DOHH2 (cell line): Measurements from ENCODE around the gene ALDH4A1.

Source experiments
- H3F3A ChIP-seq: fragments of 200-600 bp; sonication (generic), shearing (Covaris generic); 2 replicates; pipeline ENCODE4 v1.6.0; 2016; ENCODE audit warnings: antibody characterized with exemption, mild to moderate bottlenecking; ENCODE audit not compliant: control insufficient read depth, insufficient read depth
- H3K27ac ChIP-seq: fragments of 200-600 bp; sonication (generic); 2 replicates; pipeline ENCODE4 v1.5.1; 2014; ENCODE audit warnings: low read depth, mild to moderate bottlenecking, low read length, moderate library complexity
- H3K27me3 ChIP-seq: fragments of 200-600 bp; sonication (generic); 2 replicates; pipeline ENCODE4 v1.6.1; 2014; ENCODE audit warnings: mild to moderate bottlenecking, low read length, mixed read lengths; ENCODE audit not compliant: control insufficient read depth
- H3K36me3 ChIP-seq: fragments of 200-600 bp; sonication (generic); 2 replicates; pipeline ENCODE4 v1.6.1; 2014; ENCODE audit warnings: mild to moderate bottlenecking, low read length, moderate library complexity, mixed read lengths; ENCODE audit not compliant: control insufficient read depth
- H3K4me1 ChIP-seq: fragments of 200-600 bp; sonication (generic); 2 replicates; pipeline ENCODE4 v1.6.1; 2014; ENCODE audit warnings: mild to moderate bottlenecking, low read length, mixed read lengths; ENCODE audit not compliant: control insufficient read depth
- H3K4me2 ChIP-seq: fragments of 200-600 bp; sonication (generic); 2 replicates; pipeline ENCODE4 v1.6.0; 2014; ENCODE audit warnings: mild to moderate bottlenecking, low read length, moderate library complexity
- H3K4me3 ChIP-seq: fragments of 200-600 bp; sonication (generic); 2 replicates; pipeline ENCODE4 v1.5.1; 2014; ENCODE audit warnings: mild to moderate bottlenecking, low read length, mixed read lengths
- H3K79me2 ChIP-seq: fragments of 200-600 bp; sonication (generic); 2 replicates; pipeline ENCODE4 v1.6.1; 2014; ENCODE audit warnings: mild to moderate bottlenecking, low read length, mixed read lengths; ENCODE audit not compliant: control insufficient read depth
- H3K9me2 ChIP-seq: fragments of 200-600 bp; sonication (generic); replicated peaks from 2 replicates; pipeline ENCODE4 v1.6.1; 2014; ENCODE audit warnings: mild to moderate bottlenecking, low read length, mixed read lengths; ENCODE audit not compliant: control insufficient read depth
- H3K9me3 ChIP-seq: fragments of 200-600 bp; sonication (generic); 2 replicates; pipeline ENCODE4 v1.6.1; 2014; ENCODE audit warnings: antibody characterized with exemption, low read length, mixed read lengths; ENCODE audit not compliant: control insufficient read depth, insufficient read depth
- H4K20me1 ChIP-seq: fragments of 200-600 bp; sonication (generic); 2 replicates; pipeline ENCODE4 v1.6.0; 2014; ENCODE audit warnings: low read depth, mild to moderate bottlenecking, antibody characterized with exemption, low read length, moderate library complexity; ENCODE audit not compliant: control insufficient read depth, insufficient read depth
- EZH2phosphoT487 ChIP-seq: fragments of 200-600 bp; sonication (generic); IDR thresholded peaks from 2 replicates; pipeline ENCODE4 v1.6.1; 2017; ENCODE audit warnings: borderline replicate concordance, mild to moderate bottlenecking, antibody characterized with exemption, low read length, moderate library complexity, mixed read lengths
- TF ChIP-seq, protein P1 (sequence below): fragments of 200-600 bp; sonication (generic); IDR thresholded peaks from one replicate; pipeline ENCODE4 v1.5.1; 2014; ENCODE audit warnings: antibody characterized with exemption, mild to moderate bottlenecking, low read depth, low read length; ENCODE audit not compliant: poor library complexity, severe bottlenecking

The ALDH4A1 gene

DNA sequence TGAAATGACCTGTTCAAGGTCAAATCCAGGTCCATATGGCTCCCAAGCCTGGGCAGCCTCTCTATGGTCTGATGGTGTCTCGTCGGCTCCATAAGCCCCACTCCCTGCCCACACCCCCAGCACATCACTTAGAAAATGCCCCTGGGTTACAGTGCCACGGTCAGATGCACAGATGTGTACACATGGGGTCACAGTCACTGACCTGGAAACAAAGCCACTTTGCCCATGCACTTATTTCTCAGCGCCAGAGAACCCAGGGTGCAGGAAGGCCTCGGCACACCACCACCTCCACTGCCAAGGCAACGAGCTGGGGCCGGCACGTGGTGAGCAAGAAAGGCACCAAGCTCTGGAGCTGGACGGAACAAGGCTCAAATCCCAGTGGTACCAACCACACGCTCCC lies 29.4 kb upstream of the ALDH4A1 start:
- no peak overlapping the region for H3K4me3 ChIP-seq

DNA sequence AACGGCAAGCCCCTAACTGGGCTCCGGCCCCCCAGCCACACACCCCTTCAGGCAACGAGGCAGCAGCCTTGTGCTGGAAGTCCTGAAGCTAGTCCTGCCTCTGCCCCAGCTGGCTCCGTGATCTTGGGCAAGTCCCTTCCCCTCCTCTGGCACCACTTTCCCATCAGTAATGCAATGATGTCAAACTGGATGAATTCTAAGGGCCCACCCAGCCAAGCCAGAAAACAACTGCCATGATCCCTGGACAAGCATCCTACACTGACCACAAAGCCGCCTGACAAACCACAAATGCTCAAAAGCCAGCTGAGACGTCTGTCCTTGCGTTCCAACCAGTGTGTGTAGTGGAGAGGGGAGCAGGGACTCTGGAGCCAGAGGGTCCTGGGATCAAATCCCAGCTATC lies 27.3 kb upstream of the ALDH4A1 start:
- no peak overlapping the region for H3K27ac ChIP-seq
- H3K79me2 ChIP-seq, result no peaks in the 10 kb centered on the region
- no peaks in the 10 kb centered on the region for H4K20me1 ChIP-seq
- H3F3A ChIP-seq, result no peaks in the 10 kb centered on the region
- H3K4me1 ChIP-seq, result peaks cover 22% of the 10 kb centered on the region
- no peak overlapping the region for H3K4me3 ChIP-seq
- H3K9me2 ChIP-seq, result no peaks in the 10 kb centered on the region
- TF ChIP-seq EZH2phosphoT487, result no peak
- TF ChIP-seq, protein P1, sequence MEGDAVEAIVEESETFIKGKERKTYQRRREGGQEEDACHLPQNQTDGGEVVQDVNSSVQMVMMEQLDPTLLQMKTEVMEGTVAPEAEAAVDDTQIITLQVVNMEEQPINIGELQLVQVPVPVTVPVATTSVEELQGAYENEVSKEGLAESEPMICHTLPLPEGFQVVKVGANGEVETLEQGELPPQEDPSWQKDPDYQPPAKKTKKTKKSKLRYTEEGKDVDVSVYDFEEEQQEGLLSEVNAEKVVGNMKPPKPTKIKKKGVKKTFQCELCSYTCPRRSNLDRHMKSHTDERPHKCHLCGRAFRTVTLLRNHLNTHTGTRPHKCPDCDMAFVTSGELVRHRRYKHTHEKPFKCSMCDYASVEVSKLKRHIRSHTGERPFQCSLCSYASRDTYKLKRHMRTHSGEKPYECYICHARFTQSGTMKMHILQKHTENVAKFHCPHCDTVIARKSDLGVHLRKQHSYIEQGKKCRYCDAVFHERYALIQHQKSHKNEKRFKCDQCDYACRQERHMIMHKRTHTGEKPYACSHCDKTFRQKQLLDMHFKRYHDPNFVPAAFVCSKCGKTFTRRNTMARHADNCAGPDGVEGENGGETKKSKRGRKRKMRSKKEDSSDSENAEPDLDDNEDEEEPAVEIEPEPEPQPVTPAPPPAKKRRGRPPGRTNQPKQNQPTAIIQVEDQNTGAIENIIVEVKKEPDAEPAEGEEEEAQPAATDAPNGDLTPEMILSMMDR, result no peak
- no peak overlapping the region for H3K4me2 ChIP-seq
- H3K27me3 ChIP-seq, result peaks cover 10% of the 10 kb centered on the region
- H3K9me3 ChIP-seq, result no peaks in the 10 kb centered on the region
- no peaks in the 10 kb centered on the region for H3K36me3 ChIP-seq

More for the DNA sequence above, 29.4 kb upstream of the ALDH4A1 start:
- no peaks in the 10 kb centered on the region for H3K36me3 ChIP-seq
- no peak overlapping the region for H3K27ac ChIP-seq
- peaks cover 15% of the 10 kb centered on the region for H3K4me1 ChIP-seq
- TF ChIP-seq, protein P1, result no peak
- no peak for TF ChIP-seq EZH2phosphoT487
- no peaks in the 10 kb centered on the region for H4K20me1 ChIP-seq
- H3F3A ChIP-seq, result no peaks in the 10 kb centered on the region
- peaks cover 10% of the 10 kb centered on the region for H3K27me3 ChIP-seq
- H3K9me3 ChIP-seq, result no peaks in the 10 kb centered on the region
- no peaks in the 10 kb centered on the region for H3K79me2 ChIP-seq
- no peaks in the 10 kb centered on the region for H3K9me2 ChIP-seq
- no peak overlapping the region for H3K4me2 ChIP-seq

DNA sequence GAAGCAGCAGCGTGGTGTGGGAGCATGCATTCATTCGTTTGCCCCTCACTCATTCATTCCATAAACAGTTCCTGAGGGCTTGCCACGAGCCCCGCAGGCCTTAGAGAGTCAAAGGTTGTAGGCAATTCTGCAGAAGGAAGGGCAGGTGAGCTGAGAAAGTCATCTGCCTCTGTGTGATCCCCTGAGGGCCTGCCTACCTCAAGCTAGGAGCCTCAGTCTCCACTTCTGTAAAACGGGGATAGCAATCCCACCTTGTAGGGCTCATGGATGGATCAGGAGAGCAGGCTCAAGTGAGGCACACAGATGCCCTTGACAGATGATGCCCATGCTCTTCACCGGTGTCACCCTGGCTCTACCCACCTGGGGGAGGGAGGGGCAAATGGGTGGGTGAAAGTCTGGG lies 26.6 kb upstream of the ALDH4A1 start:
- no peak overlapping the region for H3K27ac ChIP-seq
- TF ChIP-seq EZH2phosphoT487, result no peak
- TF ChIP-seq, protein P1, result no peak
- H3F3A ChIP-seq, result no peaks in the 10 kb centered on the region
- H3K4me2 ChIP-seq, result no peak overlapping the region
- peaks cover 10% of the 10 kb centered on the region for H3K27me3 ChIP-seq
- H4K20me1 ChIP-seq, result no peaks in the 10 kb centered on the region
- H3K9me3 ChIP-seq, result no peaks in the 10 kb centered on the region
- no peaks in the 10 kb centered on the region for H3K36me3 ChIP-seq
- H3K79me2 ChIP-seq, result no peaks in the 10 kb centered on the region
- H3K4me3 ChIP-seq, result no peak overlapping the region
- H3K9me2 ChIP-seq, result no peaks in the 10 kb centered on the region
- peaks cover 22% of the 10 kb centered on the region for H3K4me1 ChIP-seq

DNA sequence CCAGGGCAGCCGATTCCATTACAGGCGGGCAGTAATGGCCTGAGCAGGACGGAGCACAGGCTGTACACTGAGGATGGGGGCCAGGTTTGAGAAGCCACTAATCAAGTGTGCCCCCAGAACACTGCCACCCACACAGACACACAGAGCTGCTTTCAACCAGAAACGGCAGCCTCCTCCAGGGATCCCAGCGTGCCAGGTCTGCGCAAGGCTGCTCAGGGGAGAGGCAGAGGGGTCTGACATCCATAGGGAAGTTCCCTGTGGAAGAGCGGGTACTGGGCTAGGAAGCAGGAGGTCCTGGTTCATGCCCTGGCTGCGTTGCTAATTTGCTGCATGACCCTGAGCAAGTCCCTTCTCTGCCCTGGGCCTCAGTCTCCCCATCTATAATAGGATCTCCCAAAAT lies 26.1 kb upstream of the ALDH4A1 start:
- no peaks in the 10 kb centered on the region for H3F3A ChIP-seq
- H3K4me2 ChIP-seq, result no peak overlapping the region
- no peaks in the 10 kb centered on the region for H3K9me3 ChIP-seq
- H3K27me3 ChIP-seq, result peaks cover 13% of the 10 kb centered on the region
- no peaks in the 10 kb centered on the region for H3K9me2 ChIP-seq
- no peaks in the 10 kb centered on the region for H3K79me2 ChIP-seq
- H3K36me3 ChIP-seq, result no peaks in the 10 kb centered on the region
- no peak overlapping the region for H3K27ac ChIP-seq
- no peak overlapping the region for H3K4me3 ChIP-seq
- H4K20me1 ChIP-seq, result no peaks in the 10 kb centered on the region
- TF ChIP-seq, protein P1, result no peak
- no peak for TF ChIP-seq EZH2phosphoT487
- H3K4me1 ChIP-seq, result peaks cover 22% of the 10 kb centered on the region
